SKM-1 (cell line): Measurements from ENCODE around the gene ZNF680.
"Not testable (repeated sequence)": the region's sequence is repeated elsewhere in the genome, so short reads cannot be mapped to it uniquely, and the experiment has no call there.

ENCODE experiments used
- DNase-seq: peaks from one replicate; lab custom pipeline; 2025; ENCODE audit not compliant: unreplicated experiment; lab: John Stamatoyannopoulos, UW

The ZNF680 gene

DNA sequence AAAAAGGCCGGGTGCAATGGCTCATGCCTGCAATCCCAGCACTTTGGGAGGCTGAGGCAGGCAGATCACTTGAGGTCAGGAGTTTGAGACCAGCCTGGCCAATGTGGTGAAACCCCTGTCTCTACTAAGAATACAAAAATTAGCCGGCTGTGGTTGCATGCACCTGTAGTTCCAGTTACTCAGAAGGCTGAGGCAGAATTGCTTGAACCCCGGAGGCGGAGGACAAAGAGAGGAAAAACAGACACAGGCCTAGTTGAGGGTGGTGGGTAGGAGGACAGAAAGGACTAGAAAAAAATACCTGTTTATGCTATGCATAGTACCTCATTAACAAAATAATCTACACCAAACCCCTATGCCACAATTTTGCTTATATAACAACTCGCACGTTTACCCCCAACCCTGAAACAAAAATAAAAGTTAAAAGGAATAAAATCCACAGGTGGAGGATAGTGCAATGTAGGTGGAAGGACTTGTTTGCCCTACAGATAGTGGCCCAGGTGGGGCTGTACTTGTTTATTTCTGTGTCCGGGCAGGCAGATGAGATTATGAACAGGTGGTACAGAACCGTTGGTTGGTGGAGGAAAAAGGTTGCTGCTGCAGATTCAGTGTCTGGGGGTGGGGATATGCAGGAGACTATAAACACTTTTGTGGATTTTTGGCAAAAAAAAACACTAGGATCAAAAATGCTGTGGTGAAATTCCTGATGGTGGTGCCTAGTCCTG is 5.1 kb downstream of the ZNF680 start:
- DNase-seq: no peak

- DNase-seq: no peak
Observed at GRCh38 chr7:64555046-64555445, 7.8 kb downstream of the ZNF680 start.

DNA sequence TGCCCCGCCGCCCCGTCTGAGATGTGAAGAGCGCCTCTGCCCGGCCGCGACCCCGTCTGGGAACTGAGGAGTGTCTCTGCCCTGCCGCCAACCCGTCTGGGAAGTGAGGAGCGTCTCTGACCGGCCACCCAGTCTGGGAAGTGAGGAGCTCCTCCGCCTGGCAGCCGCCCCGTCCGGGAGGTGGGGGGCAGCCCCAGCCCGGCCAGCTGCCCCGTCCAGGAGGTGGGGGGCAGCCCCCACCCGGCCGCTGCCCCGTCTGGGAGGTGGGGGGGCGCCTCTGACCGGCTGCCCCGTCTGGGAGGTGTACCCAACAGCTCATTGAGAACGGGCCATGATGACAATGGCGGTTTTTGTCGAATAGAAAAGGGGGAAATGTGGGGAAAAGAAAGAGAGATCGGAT is 8.7 kb downstream of the ZNF680 start:
- not testable (repeated sequence) for DNase-seq

- DNase-seq: no peak
Observed at GRCh38 chr7:64551375-64552142, 11.3 kb downstream of the ZNF680 start.

DNA sequence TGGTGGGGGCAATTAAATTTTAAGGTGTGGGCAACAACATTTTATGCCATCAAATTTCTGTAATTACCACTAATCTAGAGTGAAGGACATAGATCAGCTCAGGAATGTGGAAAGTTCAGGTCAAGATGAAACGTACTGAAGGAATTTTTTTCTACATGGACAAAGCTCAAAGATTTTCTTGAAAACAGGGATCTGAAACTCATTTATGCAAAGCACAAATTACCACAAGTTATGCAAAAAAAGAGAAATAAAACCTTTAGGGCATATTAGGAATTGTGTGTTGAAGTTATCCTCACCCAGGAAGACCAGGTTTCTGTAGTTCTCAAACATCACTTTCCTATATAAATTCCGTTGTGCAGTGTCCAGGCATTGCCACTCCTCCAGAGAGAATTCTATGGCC is 18.9 kb downstream of the ZNF680 start:
- DNase-seq: no peak

DNA sequence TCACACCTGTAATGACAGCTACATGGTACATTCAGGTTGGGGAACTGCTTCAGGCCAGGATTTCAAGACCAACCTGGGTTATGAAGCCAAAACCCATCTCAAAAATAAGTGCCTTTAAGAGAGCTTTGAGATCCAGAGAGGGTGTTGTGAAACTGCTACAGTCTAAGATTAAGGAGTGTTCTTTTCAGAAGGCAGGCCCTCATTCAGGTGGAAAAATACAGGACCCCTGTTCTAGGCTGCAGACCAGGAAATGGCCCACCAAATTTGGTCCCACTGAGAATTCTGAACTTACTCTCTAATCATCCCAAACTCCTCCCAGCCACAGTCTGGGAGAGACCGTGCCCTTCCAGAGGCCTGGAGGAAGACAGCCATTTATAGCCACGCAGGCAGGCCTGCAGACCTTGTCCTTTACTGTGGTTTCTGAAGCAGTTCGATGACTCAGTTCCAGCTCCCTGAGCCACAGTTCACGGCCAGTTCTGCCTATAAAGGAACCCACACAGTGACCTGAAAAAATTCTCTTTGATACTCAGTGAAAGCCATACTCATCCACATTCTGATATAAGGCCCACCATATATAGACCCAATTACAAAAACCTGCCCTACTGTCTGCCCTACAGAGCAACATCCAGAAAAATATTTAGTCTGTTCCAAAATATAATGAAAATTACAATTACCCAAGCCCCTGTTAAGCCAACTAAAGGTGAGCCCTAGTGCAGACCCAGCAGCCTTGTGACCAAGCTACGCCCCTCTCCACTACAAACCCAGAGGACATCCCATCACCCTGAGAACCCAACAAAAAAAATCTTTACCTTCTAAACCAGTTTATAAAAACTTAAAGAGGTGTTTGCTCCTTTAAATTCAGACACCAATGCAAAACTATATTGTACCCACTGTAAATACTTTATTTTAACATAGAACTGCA is 21.2 kb downstream of the ZNF680 start:
- no peak for DNase-seq

DNA sequence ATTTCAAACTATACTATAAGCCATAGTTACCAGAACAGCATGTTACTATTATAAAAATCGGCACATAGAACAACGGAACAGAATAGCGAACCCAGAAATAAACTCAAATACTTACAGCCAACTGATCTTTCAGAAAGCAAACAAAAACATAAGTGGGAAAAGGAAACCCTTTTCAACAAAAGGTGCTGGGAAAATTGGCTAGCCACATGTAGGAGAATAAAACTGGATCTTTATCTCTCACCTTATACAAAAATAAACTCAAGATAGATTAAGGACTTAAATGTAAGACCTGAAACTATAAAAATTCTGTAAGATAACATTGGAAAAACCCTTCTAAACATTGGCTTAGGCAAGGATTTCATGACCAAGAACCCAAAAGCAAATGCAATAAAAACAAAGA is 29.1 kb downstream of the ZNF680 start:
- DNase-seq: no peak

- DNase-seq: no peak
Observed at GRCh38 chr7:64528770-64529169, 34.1 kb downstream of the ZNF680 start.

DNA sequence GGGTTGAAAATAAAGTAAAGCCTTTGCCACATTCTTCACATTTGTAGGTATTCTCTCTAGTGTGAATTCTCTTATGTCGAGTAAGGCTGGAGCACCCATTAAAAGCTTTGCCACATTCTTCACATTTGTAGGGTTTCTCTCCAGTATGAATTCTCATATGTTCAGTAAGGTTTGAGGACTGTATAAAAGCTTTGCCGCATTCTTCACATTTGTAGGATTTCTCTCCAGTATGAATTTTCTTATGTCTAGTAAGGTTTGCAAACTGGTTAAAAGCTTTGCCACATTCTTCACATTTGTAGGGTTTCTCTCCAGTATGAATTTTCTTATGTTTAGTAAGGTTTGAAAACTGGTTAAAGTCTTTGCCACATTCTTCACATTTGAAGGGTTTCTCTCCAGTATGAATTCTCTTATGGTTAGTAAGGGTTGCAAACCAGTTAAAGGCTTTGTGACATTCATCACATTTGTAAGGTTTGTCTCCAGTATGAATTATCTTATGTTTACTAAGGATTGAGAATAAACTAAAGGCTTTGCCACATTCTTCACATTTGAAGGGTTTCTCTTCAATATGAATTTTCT is 41.4 kb downstream of the ZNF680 start:
- DNase-seq: no peak

DNA sequence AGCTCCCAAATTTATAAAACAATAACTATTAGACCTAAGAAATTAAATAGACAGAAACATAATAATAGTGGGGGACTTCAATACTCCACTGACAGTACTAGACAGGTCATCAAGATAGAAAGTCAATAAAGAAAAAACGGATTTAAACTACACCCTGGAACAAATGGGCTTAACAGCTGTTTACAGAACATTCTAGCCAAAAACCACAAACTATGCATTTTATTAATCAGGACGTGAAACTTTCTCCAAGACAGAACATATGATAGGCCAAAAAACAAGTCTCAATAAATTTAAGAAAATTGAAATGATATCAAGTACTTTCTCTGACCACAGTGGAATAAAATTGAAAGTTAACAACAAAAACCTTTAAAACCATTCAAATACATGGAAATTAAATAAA is 46.4 kb downstream of the ZNF680 start:
- DNase-seq: no peak

DNA sequence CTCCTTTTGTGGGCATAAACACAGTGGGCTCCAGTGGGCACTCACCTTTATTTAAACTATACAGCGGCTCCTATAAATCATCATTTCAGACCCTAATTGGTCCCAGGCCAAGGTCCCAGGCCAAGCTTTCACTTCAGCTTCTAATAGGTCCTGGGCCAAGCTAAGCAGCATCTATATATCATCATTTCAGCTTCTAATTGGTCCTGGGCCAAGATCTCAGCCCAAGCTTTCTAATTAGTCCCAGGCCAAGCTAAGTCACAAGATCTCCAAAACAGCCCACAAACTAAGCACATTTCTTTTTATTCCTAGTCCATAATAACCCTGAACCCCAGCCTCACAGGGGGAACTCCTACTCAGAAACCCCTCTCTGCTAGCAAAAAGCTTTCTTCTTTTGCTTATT is 47.1 kb downstream of the ZNF680 start:
- no peak for DNase-seq

DNA sequence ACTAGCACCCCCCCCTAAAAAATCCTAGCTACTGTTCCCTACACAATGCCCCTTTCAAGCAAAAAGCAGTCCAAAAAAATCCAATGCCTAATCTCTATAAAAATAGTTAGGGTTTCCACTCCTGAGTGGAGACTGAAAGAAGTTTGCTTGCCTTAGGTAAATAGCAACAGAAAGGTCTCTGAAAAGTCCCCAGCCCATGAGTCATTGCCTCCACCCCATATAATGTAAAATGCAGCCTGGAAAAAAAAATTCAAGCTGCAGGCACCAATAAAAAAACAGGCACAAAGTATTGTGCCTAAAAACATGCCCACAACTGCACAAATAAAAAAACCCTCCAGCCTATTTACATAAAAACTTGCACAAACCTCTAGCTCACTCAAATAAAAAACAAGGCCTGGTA is 47.5 kb downstream of the ZNF680 start:
- DNase-seq: no peak

- no peak for DNase-seq
Observed at GRCh38 chr7:64509583-64509982, 53.3 kb downstream of the ZNF680 start.

DNA sequence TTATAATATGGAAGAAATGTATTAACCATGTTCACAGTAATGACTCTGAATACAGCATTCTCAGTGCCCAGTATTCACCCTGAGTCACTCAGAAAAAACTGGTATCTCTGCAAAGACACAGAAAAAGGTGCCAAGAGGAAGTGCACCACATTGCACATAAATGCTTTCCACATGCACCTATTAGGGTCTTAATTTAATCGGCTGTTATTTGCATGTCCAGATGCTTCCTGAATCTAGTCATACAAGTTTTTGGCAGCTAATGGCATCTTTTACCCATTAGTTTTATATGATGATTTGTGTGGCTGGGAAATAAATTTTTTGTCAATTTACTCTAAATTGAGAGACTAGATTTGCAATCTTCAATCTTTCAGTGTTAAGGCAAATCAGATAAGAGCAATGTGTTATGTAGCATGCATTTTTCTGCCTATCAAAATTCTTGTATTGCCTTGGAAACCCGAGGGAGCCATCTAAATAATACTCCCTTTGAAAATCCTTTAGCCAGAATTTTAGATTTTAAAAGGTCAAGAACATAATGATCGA is 58.2 kb downstream of the ZNF680 start:
- DNase-seq: no peak

DNA sequence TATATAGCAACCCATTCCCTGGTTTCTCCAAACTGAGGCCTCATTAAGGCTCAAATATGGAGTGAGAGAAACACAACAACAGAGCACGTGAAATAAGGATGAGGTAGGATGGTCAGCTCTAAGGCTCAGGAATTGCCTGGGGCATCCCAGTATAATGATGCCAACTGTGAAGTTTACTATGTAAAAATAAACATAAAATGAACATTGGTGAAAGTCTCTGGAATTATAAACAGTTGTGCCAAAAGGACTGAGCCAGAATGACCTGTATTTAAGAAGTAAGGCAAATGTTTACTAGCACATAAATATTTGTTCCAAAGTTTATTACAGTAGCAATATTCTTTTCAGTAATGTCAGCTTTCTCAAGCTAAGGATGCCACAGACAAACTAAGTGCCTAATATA is 64.6 kb downstream of the ZNF680 start:
- no peak for DNase-seq

DNA sequence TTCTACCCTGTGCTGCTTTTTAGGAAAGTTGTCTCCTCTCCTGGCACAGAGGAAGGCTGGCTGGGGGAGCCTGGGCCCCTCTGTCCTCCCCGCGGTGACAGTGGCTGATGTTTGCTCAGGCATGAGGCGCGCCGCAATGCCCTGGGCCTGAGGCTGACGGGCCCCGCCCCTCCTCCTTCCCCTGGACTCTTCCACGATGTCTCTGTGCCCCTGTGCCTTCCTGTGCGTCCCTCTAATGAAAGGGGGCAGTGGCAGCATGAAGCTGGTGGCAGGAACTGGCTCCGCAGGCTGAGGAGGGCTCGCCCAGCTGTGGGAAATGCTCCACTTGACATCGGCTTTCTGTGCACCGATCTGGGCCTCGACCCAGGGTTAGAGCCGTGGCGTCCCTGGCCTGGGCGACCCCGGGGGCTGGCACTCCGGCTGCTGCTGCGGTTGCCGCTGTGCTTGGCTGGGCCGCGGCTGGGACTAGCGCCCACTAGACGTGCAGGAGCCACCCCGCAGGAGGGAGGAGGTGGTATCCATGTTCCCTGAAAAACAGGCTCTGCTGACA is 67.9 kb downstream of the ZNF680 start:
- DNase-seq: no peak

- DNase-seq: no peak
Observed at GRCh38 chr7:64485623-64486022, 77.2 kb downstream of the ZNF680 start.
